Measurements from ENCODE around the gene GJC1.

- TF ChIP-seq CTCF (IDR thresholded peaks at IDR 0.05) (no peak), MYC (IDR thresholded peaks at IDR 0.05; ENCODE audit: borderline replicate concordance, low read length) (no peak), BHLHE40 (IDR thresholded peaks at IDR 0.05; ENCODE audit: low read depth, low read length) (no peak), RFX5 (IDR thresholded peaks at IDR 0.05) (no peak), POLR2A (IDR thresholded peaks at IDR 0.05; ENCODE audit: low read length) (no peak), CHD2 (IDR thresholded peaks at IDR 0.05; ENCODE audit: low read length, partially characterized antibody) (no peak), JUN (IDR thresholded peaks at IDR 0.05) (no peak), EP300 (IDR thresholded peaks at IDR 0.05) (no peak), SREBF2 (IDR thresholded peaks at IDR 0.05) (no peak), CBX2 (IDR thresholded peaks at IDR 0.05; ENCODE audit: borderline replicate concordance, low read depth) (no peak), RAD21 (conservative IDR thresholded peaks at IDR 0.05 in 1 of 2, IDR thresholded peaks at IDR 0.05 in 1 of 2) (no peak), HES2 (IDR thresholded peaks at IDR 0.05) (no peak)
- TF ChIP-seq, protein P1, sequence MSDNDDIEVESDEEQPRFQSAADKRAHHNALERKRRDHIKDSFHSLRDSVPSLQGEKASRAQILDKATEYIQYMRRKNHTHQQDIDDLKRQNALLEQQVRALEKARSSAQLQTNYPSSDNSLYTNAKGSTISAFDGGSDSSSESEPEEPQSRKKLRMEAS (IDR thresholded peaks at IDR 0.05) = no peak
Observed at GRCh38 chr17:44844390-44844830, 14.3 kb upstream of the GJC1 start.
